GM20431 (cell line): ENCODE results near the gene CTNNA2.
"Not testable (repeated sequence)": the region's sequence is repeated elsewhere in the genome, so short reads cannot be mapped to it uniquely, and the experiment has no call there.

Source experiments
- in situ Hi-C: fragments of 300-500 bp; cut with MseI, MboI; formaldehyde crosslinking; loops from one replicate; pipeline ENCODE4 v1.15.0; 2020; ENCODE audit warnings: low sequenced_read_pairs; ENCODE audit not compliant: unreplicated experiment

Gene CTNNA2

GRCh38 chr2:80053522-80054345 lies 540.9 kb downstream of the CTNNA2 start:
- in situ Hi-C loops = no loop called here

- in situ Hi-C loops = no loop called here
Observed at GRCh38 chr2:80054346-80054675, 541.5 kb downstream of the CTNNA2 start.

- in situ Hi-C loops = no loop called here
Observed at GRCh38 chr2:80057956-80058355, 545.1 kb downstream of the CTNNA2 start.

- in situ Hi-C loops = no loop called here
Observed at GRCh38 chr2:80058562-80058961, 545.7 kb downstream of the CTNNA2 start.

GRCh38 chr2:80059447-80059846 lies 546.6 kb downstream of the CTNNA2 start:
- in situ Hi-C loops = no loop called here

- in situ Hi-C loops = no loop called here
Observed at GRCh38 chr2:80061881-80062280, 549.0 kb downstream of the CTNNA2 start.

- in situ Hi-C loops = no loop called here
Observed at GRCh38 chr2:80062298-80062697, 549.4 kb downstream of the CTNNA2 start.

- in situ Hi-C loops = no loop called here
Observed at GRCh38 chr2:80068038-80068731, 555.3 kb downstream of the CTNNA2 start.

- in situ Hi-C loops = no loop called here
Observed at GRCh38 chr2:80070587-80070986, 557.7 kb downstream of the CTNNA2 start.

- in situ Hi-C loops = no loop called here
Observed at GRCh38 chr2:80071941-80072340, 559.1 kb downstream of the CTNNA2 start.

GRCh38 chr2:80073134-80073561 lies 560.3 kb downstream of the CTNNA2 start:
- in situ Hi-C loops = no loop called here

GRCh38 chr2:80074321-80075070 lies 561.6 kb downstream of the CTNNA2 start:
- in situ Hi-C loops = no loop called here

GRCh38 chr2:80075719-80076118 lies 562.9 kb downstream of the CTNNA2 start:
- in situ Hi-C loops = no loop called here

GRCh38 chr2:80078290-80079036 lies 565.6 kb downstream of the CTNNA2 start:
- in situ Hi-C loops = no loop called here

- in situ Hi-C loops = no loop called here
Observed at GRCh38 chr2:80080957-80081356, 568.1 kb downstream of the CTNNA2 start.

GRCh38 chr2:80086831-80087230 lies 574.0 kb downstream of the CTNNA2 start:
- in situ Hi-C loops = no loop called here

GRCh38 chr2:80091237-80091636 lies 578.4 kb downstream of the CTNNA2 start:
- in situ Hi-C loops = no loop called here

- in situ Hi-C loops = no loop called here
Observed at GRCh38 chr2:80092474-80092873, 579.6 kb downstream of the CTNNA2 start.

GRCh38 chr2:80098503-80098902 lies 585.7 kb downstream of the CTNNA2 start:
- in situ Hi-C loops = not testable (repeated sequence)

GRCh38 chr2:80102026-80102425 lies 589.2 kb downstream of the CTNNA2 start:
- in situ Hi-C loops = no loop called here
